ENCODE results near the gene PKNOX2. TPM values are rescaled to one million over a fixed set of nuclear protein-coding genes. Genes with fewer than 3 reads are reported as not detected.

Gene PKNOX2
- total RNA-seq, 2 donors from 2014 or later: 5.5 to 6.9 TPM

DNA sequence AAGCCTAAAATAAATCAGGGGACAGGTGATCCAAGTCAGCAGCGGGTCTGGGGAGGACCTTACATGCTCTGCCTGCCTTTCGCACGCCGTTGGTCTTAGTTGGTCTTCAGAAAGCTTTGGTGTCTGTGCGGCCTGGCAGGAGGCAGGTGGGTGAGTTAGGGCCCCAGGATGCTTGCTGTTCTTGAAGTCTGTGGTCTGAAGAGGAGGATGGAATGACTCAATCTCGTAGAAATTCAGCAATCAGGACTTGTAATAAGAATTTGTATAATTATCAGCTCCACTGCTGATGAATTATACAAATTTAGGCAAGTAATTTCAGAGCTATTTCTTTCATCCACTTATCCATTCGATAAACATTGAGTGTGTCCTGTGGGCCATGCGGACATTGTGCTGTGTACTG is 193.0 kb downstream of the PKNOX2 start:
- no peaks in the 10 kb centered on the region for H3K4me1 ChIP-seq
- DNase-seq (ENCODE audit: low spot score): no peak
- H3K9me3 ChIP-seq: no peaks in the 10 kb centered on the region
- no peak overlapping the region for H3K4me3 ChIP-seq
- no peak for TF ChIP-seq CTCF (IDR thresholded peaks at IDR 0.05)
- H3K27ac ChIP-seq: no peak overlapping the region
- H3K36me3 ChIP-seq: no peaks in the 10 kb centered on the region
- no peaks in the 10 kb centered on the region for H3K27me3 ChIP-seq

DNA sequence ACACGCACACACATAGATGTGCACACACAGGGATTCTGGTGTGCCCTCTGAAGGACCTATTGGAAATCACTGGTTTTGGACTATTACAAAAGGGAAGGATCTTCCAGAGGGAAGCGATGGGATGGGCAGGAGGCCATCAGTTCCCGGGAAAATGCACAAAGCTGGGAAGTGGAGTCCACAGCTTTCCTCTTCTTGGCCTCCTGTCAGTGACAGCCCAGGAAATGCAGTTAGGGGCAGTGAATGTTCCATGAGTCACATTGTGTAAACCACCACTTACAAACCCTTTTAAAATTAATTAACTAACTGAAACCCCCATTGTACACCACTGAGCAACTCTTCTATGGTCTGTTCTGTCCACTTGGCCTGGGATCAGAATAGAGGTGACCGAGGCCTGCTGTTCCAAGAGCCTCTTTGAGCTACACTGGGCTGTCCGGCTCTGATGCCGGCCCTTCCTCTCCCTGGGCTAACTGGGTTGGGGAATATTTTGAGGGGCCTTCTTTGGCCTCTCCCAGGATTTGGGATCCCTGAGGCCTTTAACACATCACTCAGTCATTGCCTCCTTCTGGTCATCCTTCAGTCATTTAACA is 193.8 kb downstream of the PKNOX2 start:
- Histone ChIP-seq H3K27ac (no peak overlapping the region), H3K4me1 (no peaks in the 10 kb centered on the region), H3K4me3 (no peak overlapping the region), H3K9me3 (no peaks in the 10 kb centered on the region), H3K36me3 (no peaks in the 10 kb centered on the region), H3K27me3 (no peaks in the 10 kb centered on the region)
- TF ChIP-seq CTCF (IDR thresholded peaks at IDR 0.05): no peak
- no peak for DNase-seq (ENCODE audit: low spot score)

GRCh38 chr11:125359130-125359529 is 194.6 kb downstream of the PKNOX2 start:
- no peak for DNase-seq (ENCODE audit: low spot score)
- Histone ChIP-seq H3K4me1 (no peaks in the 10 kb centered on the region), H3K27me3 (no peaks in the 10 kb centered on the region), H3K9me3 (no peaks in the 10 kb centered on the region), H3K27ac (no peak overlapping the region), H3K36me3 (no peaks in the 10 kb centered on the region), H3K4me3 (no peak overlapping the region)
- TF ChIP-seq CTCF (IDR thresholded peaks at IDR 0.05): no peak

DNA sequence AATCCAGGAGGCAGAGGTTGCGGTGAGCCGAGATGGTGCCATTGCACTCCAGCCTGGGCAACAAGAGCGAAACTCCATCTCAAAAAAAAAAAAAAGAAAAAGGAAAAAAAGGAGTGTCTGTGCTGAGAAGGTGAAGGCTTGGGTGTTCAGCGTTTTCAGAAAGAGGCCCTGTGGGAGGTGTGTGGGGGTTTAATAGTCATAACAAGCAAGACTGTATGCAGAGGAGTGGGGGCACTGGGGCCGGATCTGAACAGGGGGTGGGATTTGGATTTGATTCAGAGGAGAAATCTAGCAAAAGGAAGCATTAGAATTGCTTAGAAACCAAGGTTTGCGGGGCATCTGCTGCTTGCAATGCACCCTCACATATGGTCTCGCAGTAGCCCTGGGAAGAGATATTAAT is 195.5 kb downstream of the PKNOX2 start:
- no peaks in the 10 kb centered on the region for H3K27me3 ChIP-seq
- H3K9me3 ChIP-seq: no peaks in the 10 kb centered on the region
- no peak for DNase-seq (ENCODE audit: low spot score)
- no peak overlapping the region for H3K27ac ChIP-seq
- no peak overlapping the region for H3K4me3 ChIP-seq
- no peaks in the 10 kb centered on the region for H3K36me3 ChIP-seq
- TF ChIP-seq CTCF (IDR thresholded peaks at IDR 0.05): no peak
- no peaks in the 10 kb centered on the region for H3K4me1 ChIP-seq

GRCh38 chr11:125364121-125364826 is 199.7 kb downstream of the PKNOX2 start:
- DNase-seq (ENCODE audit: low spot score): no peak
- H3K36me3 ChIP-seq: no peaks in the 10 kb centered on the region
- H3K27ac ChIP-seq: no peak overlapping the region
- no peaks in the 10 kb centered on the region for H3K27me3 ChIP-seq
- peaks cover 0 to 7% of the 10 kb centered on the region in 2 donors for H3K4me1 ChIP-seq
- no peak overlapping the region for H3K4me3 ChIP-seq
- no peaks in the 10 kb centered on the region for H3K9me3 ChIP-seq
- no peak for TF ChIP-seq CTCF (IDR thresholded peaks at IDR 0.05)

Measured in right atrium auricular region (tissue), 2 donors.